ENCODE results near the gene SLCO4C1. TPM values are rescaled to one million over a fixed set of nuclear protein-coding genes. Genes with fewer than 3 reads are reported as not detected.

Gene SLCO4C1
- total RNA-seq, 1 experiment from 2014 or later = not detected

- Histone ChIP-seq H3K4me3 (no peak overlapping the region), H3K27me3 (replicated peaks) (no peaks in the 10 kb centered on the region; the same call in 1 of the 2 replicates), H3K36me3 (no peaks in the 10 kb centered on the region), H3K4me1 (replicated peaks) (no peaks in the 10 kb centered on the region), H3K27ac (no peak overlapping the region), H3K9me3 (replicated peaks) (no peaks in the 10 kb centered on the region)
- no peak for DNase-seq (ENCODE audit: low read depth in 1 of 2, low spot score in 2 of 2)
These were observed 6.7 kb downstream of the SLCO4C1 start for GRCh38 chr5:102289251-102289899.

GRCh38 chr5:102288630-102289029 is 7.5 kb downstream of the SLCO4C1 start:
- Histone ChIP-seq H3K27me3 (replicated peaks) (no peaks in the 10 kb centered on the region; the same call in 1 of the 2 replicates), H3K36me3 (no peaks in the 10 kb centered on the region), H3K4me1 (replicated peaks) (no peaks in the 10 kb centered on the region), H3K4me3 (no peak overlapping the region), H3K9me3 (replicated peaks) (no peaks in the 10 kb centered on the region), H3K27ac (no peak overlapping the region)
- no peak for DNase-seq (ENCODE audit: low read depth in 1 of 2, low spot score in 2 of 2)

GRCh38 chr5:102286476-102286875 is 9.6 kb downstream of the SLCO4C1 start:
- no peaks in the 10 kb centered on the region for H3K9me3 ChIP-seq (replicated peaks)
- H3K36me3 ChIP-seq = no peaks in the 10 kb centered on the region
- H3K27ac ChIP-seq = no peak overlapping the region
- no peaks in the 10 kb centered on the region for H3K4me1 ChIP-seq (replicated peaks)
- H3K27me3 ChIP-seq (replicated peaks) = no peaks in the 10 kb centered on the region; the same call in 1 of the 2 replicates
- no peak for DNase-seq (ENCODE audit: low read depth in 1 of 2, low spot score in 2 of 2)
- no peak overlapping the region for H3K4me3 ChIP-seq

- no peaks in the 10 kb centered on the region for H3K4me1 ChIP-seq (replicated peaks)
- H3K27ac ChIP-seq = no peak overlapping the region
- H3K36me3 ChIP-seq = no peaks in the 10 kb centered on the region
- DNase-seq (ENCODE audit: low read depth in 1 of 2, low spot score in 2 of 2) = no peak
- H3K9me3 ChIP-seq (replicated peaks) = no peaks in the 10 kb centered on the region
- H3K27me3 ChIP-seq (replicated peaks) = no peaks in the 10 kb centered on the region; the same call in 1 of the 2 replicates
- no peak overlapping the region for H3K4me3 ChIP-seq
These were observed 12.8 kb downstream of the SLCO4C1 start for GRCh38 chr5:102283102-102283797.

GRCh38 chr5:102279711-102280110 is 16.4 kb downstream of the SLCO4C1 start:
- no peak overlapping the region for H3K27ac ChIP-seq
- H3K9me3 ChIP-seq (replicated peaks) = no peaks in the 10 kb centered on the region
- no peak overlapping the region for H3K4me3 ChIP-seq
- H3K4me1 ChIP-seq (replicated peaks) = no peaks in the 10 kb centered on the region
- no peaks in the 10 kb centered on the region; the same call in 1 of the 2 replicates for H3K27me3 ChIP-seq (replicated peaks)
- DNase-seq (ENCODE audit: low read depth in 1 of 2, low spot score in 2 of 2) = no peak
- H3K36me3 ChIP-seq = no peaks in the 10 kb centered on the region

GRCh38 chr5:102278231-102278630 is 17.9 kb downstream of the SLCO4C1 start:
- no peak for DNase-seq (ENCODE audit: low read depth in 1 of 2, low spot score in 2 of 2)
- Histone ChIP-seq H3K27me3 (replicated peaks) (no peaks in the 10 kb centered on the region), H3K36me3 (no peaks in the 10 kb centered on the region), H3K27ac (no peak overlapping the region), H3K4me3 (no peak overlapping the region), H3K4me1 (replicated peaks) (no peaks in the 10 kb centered on the region), H3K9me3 (replicated peaks) (no peaks in the 10 kb centered on the region)

- no peak overlapping the region for H3K27ac ChIP-seq
- H3K27me3 ChIP-seq (replicated peaks) = no peaks in the 10 kb centered on the region
- H3K4me3 ChIP-seq = no peak overlapping the region
- H3K4me1 ChIP-seq (replicated peaks) = no peaks in the 10 kb centered on the region
- H3K36me3 ChIP-seq = no peaks in the 10 kb centered on the region
- H3K9me3 ChIP-seq (replicated peaks) = no peaks in the 10 kb centered on the region
- DNase-seq (ENCODE audit: low read depth in 1 of 2, low spot score in 2 of 2) = no peak
These were observed 18.9 kb downstream of the SLCO4C1 start for GRCh38 chr5:102277144-102277543.

- no peaks in the 10 kb centered on the region for H3K9me3 ChIP-seq (replicated peaks)
- H3K27me3 ChIP-seq (replicated peaks) = no peaks in the 10 kb centered on the region
- DNase-seq (ENCODE audit: low read depth in 1 of 2, low spot score in 2 of 2) = no peak
- H3K4me3 ChIP-seq = no peak overlapping the region
- no peak overlapping the region for H3K27ac ChIP-seq
- H3K36me3 ChIP-seq = no peaks in the 10 kb centered on the region
- H3K4me1 ChIP-seq (replicated peaks) = no peaks in the 10 kb centered on the region
These were observed 24.3 kb downstream of the SLCO4C1 start for GRCh38 chr5:102271759-102272158.

GRCh38 chr5:102270036-102270435 is 26.0 kb downstream of the SLCO4C1 start:
- no peak for DNase-seq (ENCODE audit: low read depth in 1 of 2, low spot score in 2 of 2)
- no peaks in the 10 kb centered on the region for H3K4me1 ChIP-seq (replicated peaks)
- H3K9me3 ChIP-seq (replicated peaks) = no peaks in the 10 kb centered on the region
- no peaks in the 10 kb centered on the region for H3K27me3 ChIP-seq (replicated peaks)
- H3K27ac ChIP-seq = no peak overlapping the region
- H3K4me3 ChIP-seq = no peak overlapping the region
- no peaks in the 10 kb centered on the region for H3K36me3 ChIP-seq

GRCh38 chr5:102262688-102263087 is 33.4 kb downstream of the SLCO4C1 start:
- no peak for DNase-seq (ENCODE audit: low read depth in 1 of 2, low spot score in 2 of 2)
- Histone ChIP-seq H3K4me1 (replicated peaks) (no peaks in the 10 kb centered on the region), H3K9me3 (replicated peaks) (no peaks in the 10 kb centered on the region), H3K27me3 (replicated peaks) (no peaks in the 10 kb centered on the region), H3K27ac (no peak overlapping the region), H3K36me3 (no peaks in the 10 kb centered on the region), H3K4me3 (no peak overlapping the region)

GRCh38 chr5:102249381-102249780 is 46.7 kb downstream of the SLCO4C1 start:
- H3K36me3 ChIP-seq = no peaks in the 10 kb centered on the region
- no peak overlapping the region for H3K4me3 ChIP-seq
- no peaks in the 10 kb centered on the region for H3K9me3 ChIP-seq (replicated peaks)
- DNase-seq (ENCODE audit: low read depth in 1 of 2, low spot score in 2 of 2) = no peak
- H3K27me3 ChIP-seq (replicated peaks) = no peaks in the 10 kb centered on the region
- no peaks in the 10 kb centered on the region for H3K4me1 ChIP-seq (replicated peaks)
- no peak overlapping the region for H3K27ac ChIP-seq

GRCh38 chr5:102243213-102243612 is 52.9 kb downstream of the SLCO4C1 start:
- no peaks in the 10 kb centered on the region for H3K4me1 ChIP-seq (replicated peaks)
- no peak overlapping the region for H3K27ac ChIP-seq
- no peak overlapping the region for H3K4me3 ChIP-seq
- H3K27me3 ChIP-seq (replicated peaks) = no peaks in the 10 kb centered on the region
- no peaks in the 10 kb centered on the region for H3K36me3 ChIP-seq
- no peak for DNase-seq (ENCODE audit: low read depth in 1 of 2, low spot score in 2 of 2)
- no peaks in the 10 kb centered on the region for H3K9me3 ChIP-seq (replicated peaks)

GRCh38 chr5:102241809-102242421 is 54.2 kb downstream of the SLCO4C1 start:
- no peaks in the 10 kb centered on the region for H3K4me1 ChIP-seq (replicated peaks)
- H3K27me3 ChIP-seq (replicated peaks) = no peaks in the 10 kb centered on the region
- DNase-seq (ENCODE audit: low read depth in 1 of 2, low spot score in 2 of 2) = no peak
- no peaks in the 10 kb centered on the region for H3K9me3 ChIP-seq (replicated peaks)
- H3K36me3 ChIP-seq = no peaks in the 10 kb centered on the region
- no peak overlapping the region for H3K27ac ChIP-seq
- no peak overlapping the region for H3K4me3 ChIP-seq
